Activated gamma-delta T cell treated with anti-CD3 and anti-CD28 coated beads, Interleukin-2, amount 50 U/mL, for 16 hours (primary cell): Measurements from ENCODE around the gene MIX23.

Experiments used
- DNase-seq: peaks from one replicate; pipeline ENCODE4 v3.0.0-alpha.2; 2020; ENCODE audit warnings: low read depth

The MIX23 gene

DNA sequence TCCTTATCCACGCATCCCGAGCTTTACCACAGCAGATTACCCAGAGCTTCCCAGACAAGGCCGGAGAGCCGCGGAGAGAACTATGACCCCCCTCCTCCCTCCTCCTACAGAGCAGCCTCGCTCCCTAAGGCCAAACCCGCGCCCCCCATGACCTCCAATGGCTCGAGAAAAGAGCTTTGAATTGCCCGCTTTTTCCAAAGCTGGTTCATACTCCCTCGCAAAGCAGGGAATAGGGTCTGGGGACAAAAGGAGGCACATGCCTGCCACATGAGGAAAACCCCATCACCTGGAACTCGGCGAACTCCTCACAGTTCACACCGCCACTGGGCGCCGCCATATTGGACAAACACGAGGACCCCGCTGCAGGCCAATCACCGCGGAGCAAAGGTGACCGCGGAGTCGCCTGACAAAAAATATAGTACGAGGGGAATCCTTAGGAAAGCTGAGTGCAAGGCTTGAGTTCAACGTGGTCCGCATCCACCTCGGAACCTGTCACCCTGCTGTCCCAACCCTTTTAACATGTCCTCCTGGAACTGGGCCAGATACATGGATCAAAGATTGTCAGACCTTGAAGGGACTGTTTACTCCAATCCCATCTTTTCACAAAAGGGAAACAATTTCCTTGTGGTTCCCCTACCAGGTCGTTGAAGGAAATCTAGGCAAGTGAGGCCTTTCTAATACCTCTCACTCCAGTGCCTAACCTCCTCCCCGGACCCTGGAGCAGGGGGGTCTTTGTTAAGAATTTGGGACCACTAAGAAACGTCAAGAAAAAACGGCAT, at the start of gene MIX23:
TSS of gene MIX23 (minus strand) at position 344 of the 779 bp plus-strand sequence. CDS start at position 337, 7 bp downstream.
- DNase-seq, result peak; percentile 79

DNA sequence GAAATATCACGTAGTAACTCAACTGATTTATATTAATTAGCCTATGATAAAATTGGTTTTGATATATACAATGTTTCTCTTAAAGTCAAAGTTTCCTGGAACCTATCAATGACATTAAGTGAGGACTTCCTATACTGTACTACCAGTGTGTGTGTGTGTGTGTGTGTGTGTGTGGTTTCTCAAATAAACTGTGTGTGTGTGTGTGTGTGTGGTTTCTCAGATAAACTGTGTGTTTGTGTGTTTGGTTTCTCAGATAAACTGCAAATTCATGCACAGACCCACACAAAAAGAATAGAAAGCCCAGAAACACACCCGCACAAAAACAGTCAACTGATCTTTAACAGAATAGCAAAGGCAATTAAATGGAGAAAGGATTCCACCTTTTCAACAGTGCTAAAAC, 47.3 kb upstream of the MIX23 start:
- no peak for DNase-seq

DNA sequence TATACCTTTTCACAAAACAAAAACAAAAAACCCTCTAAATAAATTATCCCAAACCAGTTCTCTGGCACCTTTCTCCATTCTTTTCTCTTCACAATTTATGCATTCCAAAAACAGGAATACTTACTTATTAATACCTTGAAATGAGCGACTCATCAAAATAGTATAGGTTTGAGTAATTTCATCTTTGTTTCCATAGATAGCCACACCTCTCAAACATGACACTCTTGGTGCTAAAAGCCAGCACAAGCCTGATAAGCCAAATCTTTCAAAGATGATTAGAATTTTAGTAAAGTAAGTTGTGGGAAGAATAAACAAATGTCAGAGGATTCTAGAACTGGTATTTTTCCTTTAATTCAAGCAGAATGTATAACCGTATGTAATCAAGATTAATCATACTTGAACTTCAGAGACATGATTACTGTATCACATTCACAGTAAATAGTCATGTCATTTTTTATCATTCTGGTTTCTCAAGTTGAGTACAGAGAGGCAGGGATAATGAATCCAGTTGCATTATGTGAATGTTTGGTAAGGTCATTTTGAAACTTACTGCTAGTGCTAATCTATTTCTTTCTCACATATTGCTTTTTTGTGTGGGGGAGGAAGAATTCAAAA, 44.9 kb upstream of the MIX23 start:
- DNase-seq, result no peak

DNA sequence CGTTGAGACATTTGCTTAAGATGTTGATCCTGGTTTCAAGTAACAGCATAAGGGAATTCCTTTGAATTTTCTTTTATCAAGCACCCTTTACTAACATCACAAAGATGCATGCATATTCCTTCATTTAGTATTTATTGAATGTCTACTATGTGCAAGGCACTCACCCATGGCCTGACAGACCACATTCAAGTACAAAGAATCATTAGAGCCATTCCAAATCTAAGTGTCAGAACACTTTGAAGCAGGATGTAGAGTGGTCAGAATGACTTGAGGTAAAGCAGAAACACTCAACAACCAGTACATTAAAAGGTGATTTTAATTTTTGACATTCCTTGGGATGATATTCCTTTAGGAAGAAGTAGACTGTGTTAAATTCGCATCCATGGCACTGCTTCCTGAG, 38.8 kb upstream of the MIX23 start:
- no peak for DNase-seq

DNA sequence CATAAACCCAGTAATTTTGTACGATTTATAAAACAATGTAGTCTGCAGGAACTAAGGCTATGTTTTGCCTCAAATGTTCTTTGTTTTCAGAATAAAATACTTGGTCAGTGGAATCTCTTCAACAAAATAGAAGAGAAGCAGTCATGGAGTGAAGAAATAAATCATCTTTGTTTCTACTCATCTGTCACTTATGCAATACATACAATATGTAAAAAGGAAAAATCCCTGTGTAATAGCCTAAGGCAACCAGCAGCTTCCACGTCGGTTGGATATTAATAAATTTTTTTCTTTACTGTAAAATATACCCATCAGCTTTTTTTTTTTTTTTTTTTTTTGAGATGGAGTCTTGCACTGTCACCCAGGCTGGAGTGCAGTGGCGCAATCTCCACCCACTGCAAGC, 38.1 kb upstream of the MIX23 start:
- no peak for DNase-seq

DNA sequence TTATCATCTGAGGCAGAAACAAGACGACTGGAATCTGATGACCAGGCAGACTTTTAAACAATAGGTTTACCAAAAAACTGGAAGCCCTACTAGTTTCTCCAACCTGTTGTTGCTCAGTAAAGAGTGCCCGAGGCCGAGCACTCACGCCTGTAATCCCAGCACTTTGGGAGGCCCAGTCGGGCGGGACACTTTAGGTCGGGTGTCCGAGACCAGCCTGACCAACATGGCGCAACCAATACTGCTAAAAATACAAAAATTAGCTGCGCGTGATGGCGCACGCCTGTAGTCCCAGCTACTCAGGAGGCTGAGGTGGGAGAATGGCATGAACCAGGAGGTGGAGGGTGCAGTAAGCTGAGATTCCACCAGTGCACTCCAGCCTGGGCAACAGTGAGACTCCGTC, 33.9 kb upstream of the MIX23 start:
- no peak for DNase-seq

DNA sequence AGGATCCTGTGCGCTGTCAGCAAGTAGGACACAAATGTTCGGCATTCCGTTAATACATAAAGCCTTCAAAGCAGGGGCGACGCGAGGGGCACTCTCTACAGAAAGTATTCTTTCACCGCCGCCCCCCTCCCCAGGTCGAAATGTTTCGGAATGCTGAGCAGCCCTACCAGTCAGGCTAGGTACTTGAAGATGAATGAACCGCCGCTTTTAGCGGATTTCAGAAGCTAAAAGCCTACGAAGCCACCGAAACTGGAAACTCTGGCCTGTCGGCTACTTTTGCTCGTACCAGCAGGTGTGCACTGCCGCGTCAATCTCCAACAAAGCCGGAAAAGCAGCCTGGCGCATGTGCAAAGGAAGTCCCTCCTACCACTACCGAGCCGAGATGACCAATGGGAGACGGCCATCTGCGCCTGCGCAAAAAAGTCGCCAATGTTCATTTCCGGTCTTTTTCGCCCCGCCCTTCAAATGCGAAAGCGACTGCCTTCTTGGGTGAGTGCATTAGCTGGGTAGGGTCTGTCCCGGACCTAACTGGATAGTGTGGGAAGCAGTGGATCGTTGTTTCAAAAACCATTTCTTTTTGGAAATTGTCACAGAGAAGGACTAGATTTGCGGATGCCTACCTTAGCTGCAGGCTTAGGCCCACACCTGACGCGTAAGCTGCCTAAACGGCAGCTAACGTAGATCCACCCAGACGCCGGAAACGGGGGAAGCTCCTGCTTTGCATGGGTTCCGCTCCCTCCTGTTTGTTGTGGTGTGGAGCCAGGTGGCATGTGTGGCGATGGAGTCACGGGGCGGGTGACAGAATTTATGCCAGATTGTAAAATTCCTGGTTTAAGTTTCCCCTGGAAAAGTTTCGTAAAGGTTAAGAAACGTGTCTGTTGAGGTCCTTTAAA, 33.0 kb upstream of the MIX23 start, which contains the start of gene WDR5B:
TSS of gene WDR5B (minus strand) at position 301 of the 893 bp plus-strand sequence. CDS start 534 bp downstream, outside the sequence.
- DNase-seq, result peak; percentile 98

DNA sequence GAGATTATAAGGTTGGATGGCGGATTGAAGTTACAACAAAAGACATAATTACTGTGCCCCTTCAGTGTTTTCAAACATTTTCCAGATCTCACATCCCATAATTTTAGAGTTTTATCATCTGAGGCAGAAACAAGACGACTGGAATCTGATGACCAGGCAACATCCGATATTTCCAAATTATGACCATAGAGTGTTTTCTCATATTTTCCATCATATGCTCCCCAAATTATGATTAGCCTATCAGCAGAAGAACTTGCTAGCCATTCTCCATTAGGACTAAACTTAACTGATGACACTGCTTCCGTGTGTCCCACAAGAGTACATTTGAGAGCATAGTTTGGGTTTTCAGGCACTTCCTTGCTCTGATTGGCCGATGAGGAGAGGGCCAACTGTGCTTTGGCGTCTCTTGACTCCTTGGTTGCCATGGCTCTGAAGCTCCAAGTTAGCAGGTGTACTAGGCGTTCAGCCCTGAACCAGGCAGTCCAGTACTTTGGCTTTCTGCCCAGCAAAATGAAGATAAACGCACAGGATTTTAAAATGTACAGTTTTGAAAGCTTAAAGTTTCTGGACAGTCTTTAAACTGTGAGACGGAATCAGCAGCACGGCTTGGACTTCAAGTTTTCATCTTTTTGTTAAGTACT, 32.2 kb upstream of the MIX23 start:
- no peak for DNase-seq

DNA sequence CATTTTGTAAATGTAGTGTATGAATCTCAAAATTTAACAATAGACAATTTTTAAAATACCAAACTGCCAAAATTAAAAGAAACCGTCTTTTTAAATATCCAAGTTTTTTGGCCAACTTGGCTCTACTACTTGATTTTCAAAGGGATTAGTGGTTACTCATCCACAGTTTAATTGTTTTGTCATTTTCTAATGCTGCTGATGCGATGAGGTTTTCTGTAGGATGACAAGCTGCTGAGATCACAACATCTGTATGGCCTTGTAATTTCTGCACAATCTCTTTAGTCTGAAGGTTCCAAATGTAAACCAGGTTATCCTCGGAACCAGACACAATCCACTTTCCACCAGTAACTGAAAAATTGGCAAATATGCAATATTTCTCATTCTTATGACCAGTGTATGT, 31.4 kb upstream of the MIX23 start:
- no peak for DNase-seq

DNA sequence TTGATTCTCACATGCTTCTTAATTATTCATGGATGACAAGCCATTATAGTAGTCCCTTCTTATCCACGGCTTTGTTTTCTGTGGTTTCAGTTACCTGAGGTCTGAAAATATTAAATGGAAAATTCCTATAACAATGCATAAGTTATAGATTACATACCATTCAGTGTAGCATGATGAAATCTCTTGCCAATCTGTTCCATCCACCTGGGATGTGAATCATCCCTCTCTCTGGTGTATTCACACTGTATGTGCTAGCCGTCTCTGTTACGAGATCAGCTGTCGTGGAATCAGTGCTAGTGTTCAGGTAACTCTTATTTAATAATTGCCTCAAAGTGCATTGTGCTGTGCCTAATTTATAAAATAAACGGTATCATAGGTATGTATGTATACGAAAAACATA, 27.6 kb upstream of the MIX23 start:
- no peak for DNase-seq

DNA sequence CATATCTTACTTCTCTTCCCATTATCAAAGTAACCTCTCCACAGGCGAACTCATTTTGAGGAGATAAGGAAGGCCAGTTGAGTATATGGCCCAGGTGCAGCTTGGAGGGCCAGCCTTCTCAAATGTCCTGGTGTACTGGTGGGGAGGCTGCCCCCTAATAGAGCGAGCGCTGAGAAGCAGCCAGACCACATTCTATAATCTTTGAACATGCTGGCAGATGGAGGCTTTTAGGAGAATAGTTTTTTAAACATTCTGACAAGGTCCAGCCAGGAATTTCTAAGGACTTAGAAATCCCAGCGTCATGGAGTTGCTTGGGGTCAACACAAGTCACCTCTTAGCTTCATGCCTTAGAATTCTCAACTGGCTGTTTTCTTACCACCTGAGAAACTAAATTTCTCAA, 27.1 kb upstream of the MIX23 start:
- DNase-seq, result no peak

DNA sequence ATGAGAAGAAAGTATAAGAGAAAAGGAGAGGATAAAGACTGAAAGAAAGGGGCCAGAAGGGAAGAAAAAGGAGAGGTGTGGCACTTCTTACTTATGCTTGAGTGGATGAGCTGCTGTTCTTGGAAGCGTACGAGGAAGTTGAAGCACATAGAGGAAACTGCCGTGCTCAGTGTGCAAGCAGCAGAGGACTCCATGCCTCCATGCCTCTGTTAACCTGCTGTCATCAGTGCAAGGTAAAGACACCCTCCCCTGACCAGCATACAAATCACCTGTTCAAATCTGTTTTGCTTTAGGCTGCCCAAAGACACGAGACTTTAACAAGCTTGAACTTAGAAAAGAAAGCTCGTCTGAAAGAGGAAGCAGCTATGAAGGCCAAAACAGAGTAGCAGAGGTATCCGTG, 26.4 kb upstream of the MIX23 start:
- no peak for DNase-seq

DNA sequence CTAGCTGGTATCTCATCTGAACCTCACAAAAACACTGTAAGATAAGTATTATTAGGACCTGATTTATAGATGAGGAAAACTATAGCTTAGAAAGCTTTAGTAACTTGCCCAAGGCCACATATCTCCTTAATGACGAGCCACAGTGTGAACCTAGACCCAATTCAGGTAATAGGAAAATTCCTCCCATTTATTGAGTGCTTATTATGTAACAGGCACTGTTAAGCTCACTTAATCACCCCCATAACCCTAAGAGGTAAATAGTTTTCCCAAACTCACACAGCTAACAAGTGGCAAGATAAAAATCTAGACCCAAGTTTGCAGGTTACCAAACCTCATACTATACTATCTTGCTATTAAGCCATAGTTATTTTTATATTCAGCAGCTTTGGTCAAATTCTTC, 24.9 kb upstream of the MIX23 start:
- no peak for DNase-seq

DNA sequence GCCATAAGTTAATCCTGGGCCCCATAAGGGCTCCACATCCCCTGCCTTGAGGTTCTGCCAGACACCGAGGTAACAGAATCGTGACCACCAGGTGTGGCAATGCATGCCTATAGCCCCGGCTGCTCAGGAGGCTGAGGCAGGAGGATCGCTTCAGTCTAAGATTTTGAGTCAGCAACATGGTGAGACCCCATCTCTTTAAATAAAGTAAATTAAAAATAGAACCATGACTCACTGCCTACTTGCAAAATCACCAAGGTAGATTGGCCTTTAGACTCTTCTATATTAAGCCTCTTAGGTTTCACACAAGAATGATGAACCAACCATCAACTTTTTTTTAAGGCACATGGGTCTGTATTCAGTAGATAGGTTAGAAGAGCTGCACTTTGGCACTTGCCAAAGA, 23.2 kb upstream of the MIX23 start:
- DNase-seq, result no peak

DNA sequence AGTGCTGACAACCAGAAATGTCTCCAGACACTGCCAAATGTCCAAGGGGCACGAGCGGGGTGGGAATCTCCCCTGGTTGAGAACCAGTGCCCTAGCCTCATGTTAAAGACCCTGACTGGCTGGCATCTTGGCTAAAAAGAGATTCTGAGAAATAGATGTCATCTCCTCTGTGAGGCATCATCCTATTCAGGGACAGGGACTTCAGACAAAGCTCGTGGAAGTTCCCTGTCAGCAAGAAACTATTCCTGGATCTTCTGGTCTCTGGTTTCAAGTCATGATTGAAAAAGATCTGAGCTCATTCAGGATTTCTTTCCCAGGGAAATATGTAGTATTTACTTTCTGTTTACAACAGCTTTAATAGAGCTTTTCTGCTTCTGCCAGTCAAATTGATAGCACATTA, 22.0 kb upstream of the MIX23 start:
- DNase-seq, result no peak

DNA sequence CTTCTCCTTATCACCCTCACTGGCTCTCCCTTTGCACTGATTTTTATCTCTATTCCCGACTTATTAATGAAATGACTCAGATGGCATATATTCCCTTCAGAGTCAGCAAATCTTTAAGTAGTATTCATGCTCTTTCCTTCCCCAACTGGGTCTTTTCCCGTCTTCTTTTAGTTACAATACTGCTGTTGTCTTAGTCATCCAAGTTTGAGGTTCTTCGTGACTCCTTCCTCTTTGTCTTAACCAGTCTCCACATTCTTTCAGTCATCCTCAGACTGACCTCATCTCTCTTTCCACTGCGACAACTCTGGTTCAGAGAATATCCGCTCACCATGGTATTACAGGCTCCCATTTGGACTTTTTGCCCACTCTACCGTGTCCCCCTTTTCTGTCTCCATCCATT, 20.5 kb upstream of the MIX23 start:
- no peak for DNase-seq

DNA sequence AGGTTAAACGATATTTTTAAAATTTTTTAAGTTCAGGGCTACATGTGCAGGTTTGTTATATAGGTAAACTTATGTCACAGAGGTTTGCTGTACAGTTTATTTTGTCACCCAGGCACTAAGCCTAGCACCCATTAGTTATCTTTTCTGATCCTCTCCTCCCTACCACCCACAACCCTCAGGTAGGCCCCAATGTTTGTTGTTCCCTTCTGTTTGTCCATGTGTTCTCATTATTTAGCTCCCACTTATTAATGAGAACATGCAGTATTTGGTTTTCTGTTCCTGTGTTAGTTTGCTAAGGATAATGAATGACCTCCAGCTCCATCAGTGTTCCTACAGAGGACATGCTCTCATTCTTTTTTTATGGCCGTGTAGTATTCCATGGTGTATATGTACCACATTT, 15.9 kb upstream of the MIX23 start:
- DNase-seq, result no peak

DNA sequence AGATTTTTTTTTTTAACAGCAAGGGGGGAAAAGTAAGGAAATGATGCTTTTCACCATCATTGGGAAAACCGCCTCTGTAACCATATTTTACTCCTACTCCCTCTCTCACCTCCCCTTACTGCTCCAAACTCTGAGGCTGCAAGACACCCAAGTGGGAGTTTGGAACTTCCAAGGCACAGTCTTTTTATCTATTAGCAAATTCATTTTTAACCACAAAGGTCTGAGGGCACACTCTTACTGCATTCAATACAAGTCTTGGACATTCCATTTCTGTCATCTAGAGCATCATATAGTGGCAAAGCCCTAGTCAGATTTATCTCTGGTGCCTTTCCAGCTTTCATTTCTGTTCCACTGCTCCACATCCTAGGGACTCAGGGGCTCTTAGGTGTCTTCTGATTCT, 14.2 kb upstream of the MIX23 start:
- DNase-seq, result no peak

DNA sequence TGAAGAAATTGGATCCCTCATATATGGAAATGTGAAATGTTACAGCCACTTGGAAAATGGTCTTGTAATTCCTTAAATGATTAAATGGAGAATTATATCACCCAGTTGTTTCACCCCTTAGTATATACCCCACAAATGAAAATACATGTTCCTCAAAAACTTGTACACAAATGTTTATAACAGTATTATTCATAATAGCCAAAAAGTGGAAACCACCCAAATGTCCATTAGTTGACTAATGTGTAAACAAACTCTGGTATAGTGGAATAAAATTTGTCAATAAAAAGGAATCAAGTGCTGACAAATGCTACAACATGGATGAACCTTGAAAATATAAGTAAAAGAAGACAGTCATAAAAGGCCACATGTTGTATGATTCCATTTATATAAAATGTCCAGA, 13.5 kb upstream of the MIX23 start:
- DNase-seq, result no peak

DNA sequence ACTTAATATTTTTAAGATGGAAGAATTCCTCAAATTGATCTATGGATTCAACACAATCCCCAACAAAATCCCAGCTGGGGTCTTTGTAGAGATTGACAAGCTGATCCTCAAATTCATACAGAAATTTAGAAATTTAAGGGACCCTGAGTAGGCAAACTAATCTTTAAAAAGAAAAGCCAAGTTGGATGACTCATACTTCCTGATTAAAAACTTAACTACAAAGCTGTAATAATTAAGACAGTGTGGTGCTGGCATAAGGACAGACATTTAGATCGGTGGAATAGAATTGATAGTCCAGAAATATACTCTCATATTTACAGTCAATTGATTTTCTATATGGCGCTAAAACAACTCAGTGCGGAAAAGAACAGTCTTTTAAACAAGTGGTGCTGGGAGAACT, 12.6 kb upstream of the MIX23 start:
- no peak for DNase-seq

DNA sequence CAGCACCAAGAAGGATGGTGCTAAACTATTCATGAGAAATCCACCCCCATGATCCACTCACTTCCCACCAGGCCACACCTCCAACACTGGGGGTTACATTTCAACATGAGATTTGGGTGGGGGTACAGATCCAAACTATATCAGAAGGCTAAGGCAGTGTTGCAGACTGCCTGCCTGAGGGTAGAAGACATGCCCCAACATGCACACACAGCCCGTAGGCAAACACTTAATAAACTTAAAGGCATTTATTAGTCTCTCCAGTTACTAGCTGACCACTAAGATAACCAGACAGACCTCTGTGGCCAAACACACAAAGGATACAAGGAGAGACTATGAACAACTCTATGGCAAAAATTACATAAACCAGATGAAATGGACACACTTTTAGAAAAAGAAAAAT, 11.1 kb upstream of the MIX23 start:
- no peak for DNase-seq
